ENCODE measurements around the gene PARP4.
"Not testable (repeated sequence)": the region's sequence is repeated elsewhere in the genome, so short reads cannot be mapped to it uniquely, and the experiment has no call there.

The PARP4 gene

GRCh38 chr13:24512197-24512907 lies at the start of gene PARP4:
Gene PARP4, minus strand, starts transcription at chr13:24512778. Its CDS starts 9,002 bp downstream, at chr13:24503776.
- DNase-seq, result peak; percentile 64

GRCh38 chr13:24560579-24561187 lies 48.1 kb upstream of the PARP4 start:
- DNase-seq, result not testable (repeated sequence)

- DNase-seq, result not testable (repeated sequence)
Observed at GRCh38 chr13:24559431-24560218, 47.0 kb upstream of the PARP4 start.

GRCh38 chr13:24557081-24557480 lies 44.5 kb upstream of the PARP4 start:
- no peak for DNase-seq

GRCh38 chr13:24553892-24554291 lies 41.3 kb upstream of the PARP4 start:
- not testable (repeated sequence) for DNase-seq

- not testable (repeated sequence) for DNase-seq
Observed at GRCh38 chr13:24541476-24542352, 29.1 kb upstream of the PARP4 start.

- no peak for DNase-seq
Observed at GRCh38 chr13:24541127-24541475, 28.5 kb upstream of the PARP4 start.

GRCh38 chr13:24540236-24541126 lies 27.9 kb upstream of the PARP4 start:
- no peak for DNase-seq

GRCh38 chr13:24539500-24540165 lies 27.1 kb upstream of the PARP4 start:
- DNase-seq, result no peak

- DNase-seq, result no peak
Observed at GRCh38 chr13:24529478-24529877, 16.9 kb upstream of the PARP4 start.

- no peak for DNase-seq
Observed at GRCh38 chr13:24528816-24529398, 16.3 kb upstream of the PARP4 start.

- DNase-seq, result no peak
Observed at GRCh38 chr13:24527266-24527775, 14.7 kb upstream of the PARP4 start.

GRCh38 chr13:24520733-24521132 lies 8.2 kb upstream of the PARP4 start:
- no peak for DNase-seq

- DNase-seq, result no peak
Observed at GRCh38 chr13:24516919-24517318, 4.3 kb upstream of the PARP4 start.

- DNase-seq, result no peak
Observed at GRCh38 chr13:24512908-24513213, 283 bp upstream of the PARP4 start.

GRCh38 chr13:24511816-24512196 lies 772 bp downstream of the PARP4 start:
- DNase-seq, result no peak

GRCh38 chr13:24511019-24511815 lies 1.4 kb downstream of the PARP4 start:
- DNase-seq, result peak; percentile 82

- no peak for DNase-seq
Observed at GRCh38 chr13:24506698-24507335, 5.8 kb downstream of the PARP4 start.

- not testable (repeated sequence) for DNase-seq
Observed at GRCh38 chr13:24506283-24506682, 6.3 kb downstream of the PARP4 start.
